ENCODE measurements around the gene AGAP2.

GRCh38 chr12:57735198-57735855 is 3.2 kb downstream of the AGAP2 start:
- TF ChIP-seq CTCF (IDR thresholded peaks at IDR 0.05; ENCODE audit: insufficient read depth, low read depth, low read length) (no peak), EZH2 (IDR thresholded peaks at IDR 0.05; ENCODE audit: insufficient read depth, low read length) (no peak)
